ENCODE measurements around the gene POLD2.

POLD2 gene

DNA sequence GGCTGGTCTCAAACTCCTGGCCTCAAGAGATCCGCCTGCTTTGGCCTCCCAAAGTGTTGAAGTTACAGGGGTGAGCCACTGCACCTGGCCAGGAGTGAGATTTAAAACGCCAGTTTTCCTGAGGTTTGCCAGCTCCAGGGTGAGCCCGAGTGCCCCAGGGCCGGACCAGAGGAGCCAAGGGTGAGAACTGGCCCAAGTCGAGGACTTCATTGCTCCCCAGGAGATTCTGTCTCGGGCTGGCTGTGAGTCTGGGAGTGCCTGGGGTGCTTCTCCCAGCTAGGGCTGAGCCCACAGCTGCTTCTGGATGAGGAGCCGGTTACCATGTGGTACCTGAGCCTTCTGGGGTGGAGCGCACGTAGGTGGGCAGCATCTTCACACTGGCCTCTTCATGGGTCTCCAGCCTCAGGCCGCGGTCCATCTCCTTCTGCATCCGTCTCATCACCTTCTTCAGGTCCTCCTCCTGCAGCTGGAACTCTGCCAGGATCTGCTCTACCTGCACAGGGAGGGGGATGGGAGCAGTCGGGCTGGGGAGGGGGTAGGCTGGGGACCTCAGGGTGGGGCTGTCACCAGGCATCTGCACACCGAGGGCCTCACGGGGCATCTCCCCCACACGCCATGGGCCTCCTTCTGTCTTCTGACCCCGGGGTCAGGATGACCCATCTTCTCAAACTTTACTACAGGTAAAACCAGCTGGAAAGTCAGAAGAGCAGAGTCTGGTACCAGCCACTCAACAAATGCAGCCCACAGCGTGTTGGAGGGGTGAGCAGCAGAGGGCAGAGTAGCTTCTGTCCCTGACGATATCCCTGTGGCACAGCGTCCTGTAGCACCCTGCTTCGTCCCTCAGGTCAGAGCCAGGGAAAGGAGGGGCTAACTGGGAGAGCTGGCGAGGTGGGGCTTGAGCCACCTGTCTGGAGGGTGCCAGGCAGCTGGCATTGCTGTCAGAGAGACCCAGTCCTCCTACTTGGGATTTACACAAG lies 29.9 kb upstream of the POLD2 start:
- DNase-seq = no peak

DNA sequence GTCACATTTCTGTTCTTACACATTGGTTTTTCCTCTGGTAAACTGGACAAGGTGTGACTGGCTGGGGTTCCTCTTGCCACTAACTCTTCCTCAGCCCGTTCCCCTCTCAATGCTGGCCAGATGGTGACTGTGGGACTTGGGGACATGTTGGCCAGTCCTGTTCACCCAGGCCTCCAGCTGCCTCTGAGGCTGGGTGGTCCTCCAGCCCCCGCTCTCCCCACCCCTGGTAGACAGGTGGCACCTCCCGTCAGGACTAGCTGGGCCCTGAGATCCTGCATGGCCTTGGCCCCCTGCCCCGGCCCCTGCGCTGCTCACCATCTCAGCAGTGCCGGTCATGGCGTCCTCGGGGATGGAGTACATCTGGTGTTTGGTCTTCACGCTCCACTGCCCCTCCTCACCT lies 28.6 kb upstream of the POLD2 start:
- no peak for DNase-seq

DNA sequence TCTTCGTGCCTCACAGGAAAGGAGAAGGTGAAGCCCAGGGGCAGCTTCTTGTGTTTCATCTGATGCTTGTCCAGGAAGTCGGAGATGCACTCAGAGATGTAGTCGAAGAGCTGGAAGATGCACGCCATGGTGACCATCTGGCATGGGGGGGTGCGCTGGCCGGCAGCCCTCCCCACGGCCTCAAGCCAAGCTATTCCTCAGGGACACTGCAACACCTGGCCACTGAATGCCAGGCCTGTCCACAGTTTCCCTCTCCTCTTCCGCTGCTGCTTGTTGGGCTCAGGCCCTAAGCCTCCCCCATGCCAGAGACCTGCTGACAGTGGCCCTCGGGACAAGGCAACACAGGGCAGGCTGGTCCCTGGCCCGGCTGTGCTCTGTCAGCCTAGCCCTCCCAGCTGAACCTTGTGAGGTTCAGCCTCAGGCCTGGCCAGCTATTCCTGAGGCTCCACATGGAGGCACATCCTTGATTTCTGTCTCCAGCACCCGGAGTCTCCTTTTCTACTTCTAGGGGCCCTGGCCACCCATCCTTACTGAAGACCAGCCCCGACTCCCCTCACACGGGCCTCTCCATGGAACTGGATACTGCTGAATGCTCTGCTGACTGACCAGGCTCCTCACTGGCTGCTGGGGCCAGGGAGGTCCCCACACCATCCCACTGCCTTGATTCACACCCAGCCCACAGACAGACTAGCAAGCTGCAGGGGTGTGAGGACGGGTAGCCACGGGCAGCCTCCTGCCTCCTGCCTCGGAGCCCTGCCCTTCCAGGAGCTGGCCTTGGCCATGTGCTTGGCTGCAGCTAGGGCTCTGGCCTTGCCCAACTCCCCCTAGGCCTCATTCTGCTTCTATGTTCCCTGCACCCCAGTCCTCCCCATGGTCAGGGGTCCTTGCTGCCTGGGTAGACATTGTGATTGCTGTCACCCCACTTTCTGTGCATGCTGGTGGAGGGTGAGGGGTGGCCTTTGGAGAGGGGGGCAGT lies 27.9 kb upstream of the POLD2 start:
- no peak for DNase-seq

DNA sequence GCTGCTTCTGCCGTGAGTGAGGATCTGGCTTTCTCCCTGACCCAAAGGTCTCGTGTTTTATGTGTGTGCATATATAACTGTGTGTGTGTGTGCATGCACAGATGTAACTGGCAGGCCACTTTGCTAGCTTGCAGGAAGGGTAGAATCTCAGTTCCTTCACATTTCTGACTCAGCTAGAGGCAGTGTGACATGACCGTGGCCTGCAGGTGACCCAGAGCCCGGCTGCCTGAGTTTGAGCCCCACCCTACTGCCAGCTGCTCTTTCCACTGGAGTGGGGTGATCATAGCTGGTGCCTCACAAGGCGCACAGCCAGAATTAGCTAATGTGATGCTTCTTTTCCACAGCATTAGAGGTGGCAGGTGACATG lies 27.1 kb upstream of the POLD2 start:
- DNase-seq = no peak

DNA sequence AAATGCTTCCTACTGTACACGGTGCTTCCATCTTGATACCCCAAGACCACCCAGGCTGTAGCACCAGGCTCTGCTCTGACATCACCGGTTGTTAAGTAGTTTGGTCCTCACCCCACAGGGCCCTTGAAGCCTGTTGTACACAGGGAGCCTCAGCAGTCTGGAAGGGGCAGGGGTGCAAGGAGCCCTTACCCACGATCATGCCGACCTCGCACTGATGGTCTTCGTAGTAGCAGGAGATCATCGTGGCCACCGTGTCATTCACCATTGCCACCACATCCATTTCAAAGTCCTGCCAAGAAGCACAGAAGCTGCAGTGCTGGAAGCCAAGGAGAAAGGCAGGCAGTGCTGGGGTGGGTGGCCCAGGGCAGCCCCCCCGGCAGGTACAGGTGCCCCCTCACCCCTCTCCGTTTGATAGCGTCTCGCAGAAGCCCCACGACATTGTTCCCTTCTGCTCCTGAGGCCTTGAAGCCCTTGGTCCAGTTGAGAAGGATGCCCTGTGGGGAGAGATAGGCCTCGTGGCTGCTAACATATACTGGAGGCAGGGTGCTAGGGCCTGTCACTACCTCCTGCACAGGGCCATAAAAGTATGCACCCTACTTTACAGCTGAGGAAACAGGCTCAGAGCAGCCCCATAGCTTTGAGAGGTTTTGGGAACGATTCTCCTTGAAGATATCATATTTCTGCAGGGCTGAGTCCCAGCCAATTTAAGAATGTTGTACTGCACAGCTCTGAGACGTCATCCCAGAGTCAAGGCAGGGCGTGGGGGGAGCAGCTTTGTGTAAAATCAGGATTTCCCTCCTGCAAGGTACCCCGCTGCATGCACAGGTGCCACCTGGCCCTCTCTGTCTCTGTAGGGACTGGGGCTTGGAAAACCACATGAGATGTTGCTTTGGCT lies 26.5 kb upstream of the POLD2 start:
- DNase-seq = no peak

DNA sequence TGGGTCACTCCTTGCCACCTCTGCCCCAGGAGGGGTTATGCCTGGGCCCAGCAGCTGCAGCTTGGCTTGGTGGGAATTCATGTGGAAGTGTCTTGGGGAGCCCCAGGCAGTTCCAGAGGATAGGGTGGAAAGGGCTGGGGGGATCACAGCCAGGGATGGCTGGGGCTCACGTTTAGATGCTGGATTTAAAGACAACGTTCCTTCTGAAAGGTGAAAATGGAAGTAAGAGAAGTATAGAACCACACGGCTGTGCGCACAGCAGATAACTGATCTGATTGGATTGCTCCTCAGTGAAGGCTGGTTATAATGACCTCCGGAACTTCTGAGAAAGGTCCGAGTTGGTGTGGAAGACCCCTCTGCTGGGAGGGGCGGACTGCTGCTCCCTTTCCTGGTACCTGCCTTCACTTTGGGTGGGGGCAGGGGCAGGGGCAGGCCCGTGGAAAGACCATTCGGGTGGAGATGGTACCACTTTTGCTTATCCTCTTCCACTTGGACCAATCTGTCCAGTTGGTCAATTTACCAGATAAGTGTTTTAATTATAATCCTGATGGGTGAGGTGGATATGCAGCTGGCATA lies 25.7 kb upstream of the POLD2 start:
- DNase-seq = no peak

DNA sequence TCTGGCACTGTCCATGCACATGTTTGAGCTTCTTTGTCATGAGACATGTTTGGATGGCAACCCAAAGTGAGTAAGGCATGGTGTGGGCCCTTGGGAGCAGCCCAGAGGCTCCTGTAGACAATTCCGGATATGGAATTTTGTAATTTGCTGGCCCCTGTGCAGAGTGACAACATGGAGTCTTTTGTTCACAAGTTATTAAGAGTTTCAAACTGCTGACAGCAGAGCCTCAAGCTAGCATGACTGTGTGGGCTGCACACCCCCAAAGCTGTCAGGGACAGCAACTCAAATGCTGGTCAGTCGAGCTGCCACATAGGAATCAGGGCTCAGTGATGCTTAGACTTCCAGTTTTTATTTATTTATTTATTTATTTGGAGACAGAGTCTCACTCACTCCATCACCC lies 24.8 kb upstream of the POLD2 start:
- no peak for DNase-seq

DNA sequence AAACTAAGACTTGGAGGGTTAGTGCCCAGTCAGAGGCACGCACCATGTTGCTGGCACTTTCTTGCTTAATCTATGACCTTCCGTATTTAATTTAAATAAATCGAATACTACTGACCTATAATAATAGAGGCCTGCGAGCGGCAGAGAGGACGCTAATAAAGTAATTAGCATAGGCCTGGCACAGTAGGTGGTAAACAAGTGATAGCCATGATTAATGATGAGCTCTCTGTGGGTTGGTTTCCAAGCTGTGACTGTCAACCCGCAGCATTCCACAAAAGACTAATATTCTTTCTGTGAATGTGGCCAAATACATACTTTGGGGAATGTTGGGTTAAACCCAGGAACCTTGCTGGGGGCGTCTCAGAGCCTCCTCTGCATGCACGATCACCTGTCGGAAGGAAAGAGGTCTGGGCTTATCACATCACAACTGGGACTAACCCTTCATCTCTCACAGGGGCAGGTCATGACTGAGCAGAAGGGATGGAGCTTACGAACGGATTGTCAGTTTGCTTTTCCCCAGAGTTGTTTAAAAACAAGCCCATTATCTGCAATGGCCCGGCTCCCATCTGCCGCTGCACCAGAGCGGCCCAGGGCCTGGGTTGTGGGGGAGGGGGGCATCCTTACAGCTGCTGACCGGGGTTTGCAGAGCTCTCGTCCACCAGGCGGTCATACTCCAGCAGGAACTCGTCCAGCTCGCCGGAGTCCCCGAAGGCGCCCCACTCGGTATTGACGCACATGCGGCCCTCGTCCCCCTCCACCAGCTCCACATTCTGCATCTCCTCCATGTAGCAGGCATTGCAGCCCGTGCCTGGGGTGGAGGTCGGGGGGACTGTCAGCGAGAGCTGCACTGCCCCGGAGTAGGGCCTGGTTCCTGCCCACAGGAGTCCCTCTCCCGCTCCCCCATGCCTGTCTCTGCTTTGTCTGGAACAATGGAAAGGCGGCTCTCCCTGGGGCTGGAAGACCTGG lies 24.0 kb upstream of the POLD2 start:
- no peak for DNase-seq

DNA sequence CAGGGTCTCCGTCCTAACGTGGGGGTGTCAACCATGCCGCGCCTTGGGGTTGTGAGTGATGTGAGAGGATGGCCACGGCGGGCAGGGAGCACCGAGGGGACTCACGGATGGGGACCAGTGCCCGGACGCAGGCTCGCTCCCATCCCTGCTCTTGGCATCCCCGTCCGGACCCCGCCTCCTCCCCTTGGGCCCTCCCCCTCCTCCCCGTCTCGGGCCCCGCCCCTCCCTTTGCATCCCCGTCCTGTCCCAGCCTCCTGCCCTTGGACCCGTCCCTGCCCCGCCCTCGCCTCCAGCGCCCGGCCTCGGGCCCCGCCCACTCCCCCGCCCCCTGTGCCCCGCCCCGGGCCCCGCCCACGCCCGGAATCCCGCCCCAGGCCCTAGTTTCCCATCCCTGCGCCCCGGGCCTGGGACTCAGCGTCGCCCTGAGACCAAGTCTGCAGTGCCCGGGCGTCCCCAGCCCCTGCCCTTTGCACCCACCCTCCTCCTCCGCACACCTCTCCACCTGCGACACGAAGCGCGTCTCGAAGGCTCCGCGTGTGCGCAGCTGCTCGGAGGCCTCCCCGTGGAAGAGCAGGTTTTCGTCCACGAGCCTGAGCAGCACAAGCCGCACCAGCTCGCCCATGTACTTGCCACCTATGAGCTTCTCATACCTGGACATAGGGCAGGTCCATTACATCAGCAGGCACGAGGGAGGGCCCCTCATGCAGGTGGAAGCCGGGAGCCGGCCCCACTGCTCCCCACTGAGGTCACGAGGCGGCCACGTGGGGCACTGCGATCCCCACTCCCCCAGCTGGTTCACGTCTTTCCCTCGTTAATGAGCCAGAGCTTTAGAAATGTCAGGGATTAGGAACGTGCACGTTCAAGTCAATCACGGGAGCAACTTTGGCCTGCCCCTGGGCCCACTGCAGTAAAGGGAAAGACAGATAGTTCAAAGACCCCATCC lies 22.9 kb upstream of the POLD2 start:
- no peak for DNase-seq

DNA sequence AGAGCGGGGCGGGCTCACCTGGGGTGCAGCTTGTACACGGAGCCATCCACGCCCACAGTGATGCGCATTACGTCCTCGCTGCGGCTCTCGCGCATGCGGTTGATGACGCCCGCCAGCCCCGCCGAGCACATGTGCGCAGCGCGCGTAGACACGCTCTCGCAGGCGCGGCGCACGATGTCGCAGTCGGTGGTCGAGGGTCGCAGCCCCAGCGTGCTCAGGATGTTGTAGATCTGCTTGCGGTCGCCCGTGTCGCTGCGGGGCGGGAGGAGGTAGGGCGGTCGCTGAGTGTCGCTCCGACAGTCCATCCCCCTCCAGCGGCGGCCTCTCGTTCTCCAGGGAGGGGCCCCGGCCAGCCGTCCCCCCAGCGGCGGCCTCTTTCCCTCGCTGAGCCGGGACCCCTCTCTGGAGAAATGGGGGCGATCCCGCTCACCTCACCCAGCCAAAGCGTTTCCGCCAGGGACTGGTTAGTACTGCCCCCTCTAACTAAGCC lies 22.2 kb upstream of the POLD2 start:
- DNase-seq = no peak

DNA sequence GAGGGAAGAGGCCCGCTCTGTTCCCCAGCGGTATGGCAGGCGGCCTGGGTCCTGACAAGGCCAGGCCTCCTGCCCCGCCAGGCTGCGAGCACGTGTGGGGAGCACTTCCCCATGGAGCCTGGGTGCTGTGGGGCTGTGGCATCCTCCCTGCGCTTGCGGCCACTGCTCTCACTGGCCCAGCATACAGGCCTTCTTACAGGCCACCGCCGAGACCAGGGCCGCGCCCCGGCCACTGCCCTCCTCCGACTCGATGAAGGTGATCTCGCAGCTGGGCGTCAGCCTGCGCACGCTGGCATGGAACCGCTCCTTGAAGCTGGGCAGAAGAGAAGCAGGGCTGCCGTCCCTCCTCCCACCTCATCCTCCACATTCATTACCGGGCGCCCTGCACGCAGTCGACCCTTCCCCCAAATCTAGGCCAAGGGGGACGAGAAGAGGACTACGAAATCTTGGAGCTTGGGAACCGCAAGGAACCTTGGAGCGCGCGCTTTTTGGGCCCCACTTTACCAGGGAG lies 21.7 kb upstream of the POLD2 start:
- no peak for DNase-seq

DNA sequence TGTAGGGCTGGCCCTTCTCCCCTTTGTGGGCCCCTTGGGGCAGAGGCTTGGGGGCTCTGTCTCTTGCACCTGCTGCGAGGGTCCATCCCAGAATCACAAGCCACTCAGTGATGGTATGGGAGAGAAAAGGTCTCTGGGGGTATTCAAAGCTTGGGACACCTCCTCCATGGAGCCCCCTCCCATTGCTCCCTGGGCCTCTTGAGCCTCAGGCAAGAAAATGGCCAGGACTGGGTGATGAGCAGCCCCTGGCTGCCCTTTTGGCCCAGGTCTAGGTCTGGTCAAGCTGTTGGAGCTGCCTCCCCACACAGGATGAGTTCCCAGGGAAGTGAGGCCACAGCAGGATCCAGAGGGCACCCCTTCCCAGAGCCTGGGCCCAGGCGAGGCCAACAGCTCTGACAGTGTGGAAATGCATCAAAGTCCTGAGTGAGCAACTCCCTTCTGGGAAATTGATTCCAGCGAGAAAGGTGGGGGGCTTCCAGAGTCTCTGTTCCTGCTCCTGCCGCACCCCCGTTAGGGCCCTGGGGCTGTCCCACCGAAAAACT lies 21.1 kb upstream of the POLD2 start:
- no peak for DNase-seq

DNA sequence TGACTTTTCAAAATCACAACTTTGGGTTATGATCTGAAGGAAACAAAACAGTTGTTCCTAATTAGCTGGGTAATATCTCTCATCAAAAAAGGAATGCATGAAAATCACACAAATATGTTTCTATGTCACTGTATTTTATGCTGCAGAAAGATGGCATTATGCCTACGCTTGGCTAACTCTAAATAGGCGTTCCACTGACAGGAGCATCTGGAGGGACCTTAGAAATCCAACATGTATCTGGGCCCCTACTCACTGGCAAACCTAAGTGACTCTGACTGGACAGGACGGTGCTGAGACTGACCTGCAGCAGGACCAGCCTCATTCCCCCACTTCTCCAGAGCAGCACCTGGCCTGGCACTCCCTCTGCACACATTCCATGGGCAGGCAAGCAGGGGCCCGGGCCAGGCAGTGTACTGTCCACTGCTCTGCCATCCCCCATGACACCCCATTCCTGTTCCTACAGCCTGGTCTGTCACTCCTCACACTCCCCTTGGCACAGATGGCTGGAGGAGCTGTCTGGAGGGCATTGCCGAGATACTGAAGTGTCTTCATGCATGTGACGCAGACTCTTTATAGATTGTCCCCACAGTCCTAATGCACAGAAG lies 20.4 kb upstream of the POLD2 start:
- DNase-seq = no peak

DNA sequence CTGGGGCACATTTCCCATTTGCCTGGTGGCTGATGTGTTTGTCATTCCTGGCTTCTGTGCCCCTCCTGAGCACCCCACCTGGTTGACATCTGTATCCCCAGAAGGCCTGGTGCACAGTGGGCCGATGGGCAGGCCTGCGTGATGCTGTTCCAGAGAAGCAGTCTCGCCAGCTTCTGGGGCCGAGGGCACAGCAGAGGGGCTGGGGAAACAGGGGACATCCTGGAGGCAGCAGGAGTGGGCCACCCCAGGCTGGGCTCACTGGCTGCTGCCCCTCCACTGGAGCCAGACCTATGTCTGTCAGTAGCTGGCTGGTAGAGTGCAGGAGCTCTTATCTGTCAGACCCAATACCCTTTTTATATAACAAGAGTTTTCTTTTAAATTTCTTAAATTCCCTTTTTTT lies 18.7 kb upstream of the POLD2 start:
- no peak for DNase-seq

DNA sequence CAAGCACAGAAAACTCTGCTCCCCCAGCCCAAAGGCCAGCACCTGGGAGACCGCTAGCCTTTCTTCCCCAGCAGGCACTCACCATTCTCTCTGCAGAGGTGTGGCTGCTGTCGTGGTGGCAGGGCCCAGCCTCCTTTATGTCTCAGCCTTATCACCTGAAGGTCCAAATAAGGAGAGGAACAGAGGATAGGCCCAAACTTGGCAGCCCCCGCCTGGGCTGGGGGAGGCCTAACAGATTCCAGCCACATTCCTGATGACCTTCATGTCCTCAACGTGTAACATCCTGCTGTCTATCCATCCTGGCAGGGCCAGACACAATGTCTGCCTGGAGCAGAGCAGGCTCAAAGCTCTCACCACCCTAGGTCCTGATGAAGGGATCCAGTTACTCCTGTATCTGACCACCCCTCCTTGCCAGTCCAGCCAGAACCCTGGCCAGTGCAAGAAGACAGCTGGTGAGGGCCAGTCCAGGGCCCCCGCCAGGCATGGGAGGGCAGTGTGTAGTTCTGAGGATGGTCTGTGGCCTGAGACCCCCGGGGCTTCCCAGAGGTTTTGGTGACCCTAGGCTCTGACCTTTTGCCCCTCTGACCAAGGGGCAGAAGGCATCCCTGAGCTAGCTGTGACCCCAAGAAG lies 18.0 kb upstream of the POLD2 start, which contains the start of gene MYL7:
TSS of gene MYL7 (minus strand) at position 112 of the 630 bp plus-strand sequence. CDS start at position 85, 27 bp downstream.
- no peak for DNase-seq

DNA sequence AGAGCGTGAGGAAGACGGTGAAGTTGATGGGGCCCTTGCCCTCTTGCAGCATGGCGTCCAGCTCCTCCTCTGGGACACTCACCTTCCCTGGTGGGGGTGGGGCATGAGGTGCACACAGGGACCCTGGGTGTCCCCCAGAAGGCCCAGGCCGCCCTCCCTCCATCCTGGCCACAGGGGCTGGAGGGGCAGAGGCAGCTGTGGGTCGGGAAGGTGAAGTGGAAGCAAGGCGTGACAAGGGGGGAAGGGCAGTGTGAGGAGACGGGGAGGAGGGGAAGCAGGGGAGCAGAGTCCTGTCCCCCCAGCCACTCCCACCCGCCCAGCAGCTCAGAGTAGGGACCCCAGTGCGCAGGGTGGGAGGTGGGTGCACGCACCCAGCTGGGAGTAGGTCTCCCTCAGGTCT lies 17.0 kb upstream of the POLD2 start:
- DNase-seq = no peak

DNA sequence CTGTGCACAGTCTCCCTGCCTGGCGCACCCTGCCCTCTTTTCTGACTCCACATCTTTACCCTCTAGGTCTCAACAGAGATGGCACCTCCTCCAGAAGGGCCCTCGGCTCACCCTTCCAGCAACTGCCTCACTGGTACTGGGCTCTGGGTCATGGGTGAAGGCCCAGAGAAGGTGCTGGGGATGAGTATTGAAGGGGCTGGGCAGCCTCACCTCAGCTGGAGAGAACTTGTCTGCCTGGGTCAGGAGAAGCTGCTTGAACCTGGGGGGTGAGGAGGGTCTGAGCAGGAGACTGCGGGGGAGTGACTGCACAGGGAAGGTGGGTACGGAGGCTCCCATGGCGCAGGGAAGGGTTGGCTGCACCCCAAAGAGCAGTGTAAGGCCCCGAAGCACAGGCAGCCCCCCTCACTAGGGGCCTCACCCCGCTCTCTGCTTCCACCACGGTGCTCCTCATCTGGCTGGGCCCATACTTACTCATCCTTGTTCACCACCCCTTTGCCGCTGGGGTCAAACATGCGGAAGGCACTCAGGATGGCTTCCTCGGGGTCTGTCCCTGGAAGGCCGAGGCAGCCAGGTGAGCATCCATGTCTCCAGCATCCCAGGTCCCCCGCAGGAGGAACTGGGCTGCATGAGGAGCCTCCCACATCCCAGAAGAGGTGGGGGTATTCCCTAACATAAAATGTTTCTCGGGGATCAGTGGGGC lies 16.1 kb upstream of the POLD2 start:
- DNase-seq = no peak
